Measurements from ENCODE around the gene ADD1. TPM values are rescaled to one million over a fixed set of nuclear protein-coding genes. Genes with fewer than 3 reads are reported as not detected.

The ADD1 gene
- polyA plus RNA-seq, 1 donor (not counting 4 experiments of a cell fraction or from before 2014, with no cell fraction given) = 109 TPM

- no peak for FAIRE-seq
- Histone ChIP-seq H3K4me3 (ENCODE audit: control insufficient read depth in 2 of 3, extremely low read depth in 1 of 3, insufficient read depth in 2 of 3, low read depth in 1 of 3, low read length in 3 of 3) (no peak overlapping the region), H3K9ac (ENCODE audit: control insufficient read depth, extremely low read depth, insufficient read depth, low read length) (no peak overlapping the region), H3K4me2 (ENCODE audit: control insufficient read depth, extremely low read depth, insufficient read depth, low read depth, low read length) (no peak overlapping the region), H3K9me3 (ENCODE audit: control insufficient read depth, low read depth, low read length) (no peaks in the 10 kb centered on the region), H4K20me1 (ENCODE audit: control insufficient read depth, extremely low read depth, insufficient read depth, low read length) (no peaks in the 10 kb centered on the region), H3K9me1 (ENCODE audit: control insufficient read depth, extremely low read depth, insufficient read depth, low read length) (no peaks in the 10 kb centered on the region), H2AFZ (ENCODE audit: control insufficient read depth, low read length) (no peak overlapping the region), H3K27me3 (ENCODE audit: control insufficient read depth, extremely low read depth, insufficient read depth, low read length) (no peaks in the 10 kb centered on the region), H3K4me1 (ENCODE audit: control insufficient read depth, extremely low read depth, insufficient read depth, low read length) (no peaks in the 10 kb centered on the region), H3K27ac (ENCODE audit: control insufficient read depth, insufficient read depth, low read length) (no peak overlapping the region), H3K79me2 (ENCODE audit: control insufficient read depth, insufficient read depth, low read length) (peaks cover 35% of the 10 kb centered on the region), H3K36me3 (ENCODE audit: control insufficient read depth in 2 of 2, extremely low read depth in 1 of 2, insufficient read depth in 2 of 2, low read length in 2 of 2) (peaks cover 5 to 10% of the 10 kb centered on the region in 2 experiments)
- TF ChIP-seq EZH2 (IDR thresholded peaks at IDR 0.05; ENCODE audit: low read length) (no peak), CTCF (optimal IDR thresholded peaks at IDR 0.05 in 1 of 3, IDR thresholded peaks at IDR 0.05 in 1 of 3, conservative IDR thresholded peaks at IDR 0.05 in 1 of 3; ENCODE audit: extremely low read depth in 1 of 3, insufficient read depth in 2 of 3, low read length in 3 of 3) (no peak)
- dilution Hi-C loops (cut with MboI; ENCODE audit: extremely low pct_ligation_motif_present, low sequenced_read_pairs) = no loop called here
- no peak for DNase-seq (ENCODE audit: low read depth, low spot score)
Measured at GRCh38 chr4:2879026-2879425, 35.4 kb downstream of the ADD1 start.

- no peak for DNase-seq (ENCODE audit: low read depth, low spot score)
- Histone ChIP-seq H3K79me2 (ENCODE audit: control insufficient read depth, insufficient read depth, low read length) (peaks cover 23% of the 10 kb centered on the region), H3K9me3 (ENCODE audit: control insufficient read depth, low read depth, low read length) (no peaks in the 10 kb centered on the region), H3K36me3 (ENCODE audit: control insufficient read depth in 2 of 2, extremely low read depth in 1 of 2, insufficient read depth in 2 of 2, low read length in 2 of 2) (peaks cover 12 to 19% of the 10 kb centered on the region in 2 experiments), H3K27me3 (ENCODE audit: control insufficient read depth, extremely low read depth, insufficient read depth, low read length) (no peaks in the 10 kb centered on the region), H4K20me1 (ENCODE audit: control insufficient read depth, extremely low read depth, insufficient read depth, low read length) (no peaks in the 10 kb centered on the region), H3K4me1 (ENCODE audit: control insufficient read depth, extremely low read depth, insufficient read depth, low read length) (no peaks in the 10 kb centered on the region), H3K4me2 (ENCODE audit: control insufficient read depth, extremely low read depth, insufficient read depth, low read depth, low read length) (no peak overlapping the region), H2AFZ (ENCODE audit: control insufficient read depth, low read length) (no peak overlapping the region), H3K9ac (ENCODE audit: control insufficient read depth, extremely low read depth, insufficient read depth, low read length) (no peak overlapping the region), H3K4me3 (ENCODE audit: control insufficient read depth in 2 of 3, extremely low read depth in 1 of 3, insufficient read depth in 2 of 3, low read depth in 1 of 3, low read length in 3 of 3) (no peak overlapping the region), H3K9me1 (ENCODE audit: control insufficient read depth, extremely low read depth, insufficient read depth, low read length) (no peaks in the 10 kb centered on the region), H3K27ac (ENCODE audit: control insufficient read depth, insufficient read depth, low read length) (no peak overlapping the region)
- FAIRE-seq = no peak
- dilution Hi-C loops (cut with MboI; ENCODE audit: extremely low pct_ligation_motif_present, low sequenced_read_pairs) = no loop called here
- TF ChIP-seq EZH2 (IDR thresholded peaks at IDR 0.05; ENCODE audit: low read length) (no peak), CTCF (optimal IDR thresholded peaks at IDR 0.05 in 1 of 3, IDR thresholded peaks at IDR 0.05 in 1 of 3, conservative IDR thresholded peaks at IDR 0.05 in 1 of 3; ENCODE audit: extremely low read depth in 1 of 3, insufficient read depth in 2 of 3, low read length in 3 of 3) (no peak)
Measured at GRCh38 chr4:2881431-2881830, 37.8 kb downstream of the ADD1 start.
